ENCODE measurements around the gene WNT5A.
A peak's percentile ranks its signal among the peaks of the same experiment; 100 is the strongest.
"Not testable (repeated sequence)": the region's sequence is repeated elsewhere in the genome, so short reads cannot be mapped to it uniquely, and the experiment has no call there.

WNT5A gene

DNA sequence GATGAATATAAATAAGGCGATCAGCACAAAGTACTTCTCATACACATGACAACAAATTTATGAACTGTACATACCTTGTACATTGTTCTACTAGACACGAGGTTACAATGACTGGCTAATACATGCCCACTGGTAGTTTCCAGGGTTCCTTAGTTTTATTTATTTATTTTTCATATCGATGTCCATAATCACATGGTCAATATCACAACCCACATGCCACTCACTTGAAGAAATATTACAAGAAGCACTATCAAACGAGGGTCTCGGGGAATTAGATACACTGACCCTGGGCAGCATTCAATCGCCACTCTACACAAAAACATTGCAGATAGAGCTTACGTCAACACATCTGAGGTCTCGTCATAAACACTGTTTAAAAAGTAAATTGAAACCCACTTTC lies 21.2 kb upstream of the WNT5A start:
- no peak overlapping the region for H3K4me3 ChIP-seq (ENCODE audit: control insufficient read depth, low read depth, low read length)
- DNase-seq (ENCODE audit: low read depth): no peak
- TF ChIP-seq CTCF (IDR thresholded peaks at IDR 0.05; ENCODE audit: control insufficient read depth, insufficient read depth, low read depth, low read length, missing control alignments): no peak

DNA sequence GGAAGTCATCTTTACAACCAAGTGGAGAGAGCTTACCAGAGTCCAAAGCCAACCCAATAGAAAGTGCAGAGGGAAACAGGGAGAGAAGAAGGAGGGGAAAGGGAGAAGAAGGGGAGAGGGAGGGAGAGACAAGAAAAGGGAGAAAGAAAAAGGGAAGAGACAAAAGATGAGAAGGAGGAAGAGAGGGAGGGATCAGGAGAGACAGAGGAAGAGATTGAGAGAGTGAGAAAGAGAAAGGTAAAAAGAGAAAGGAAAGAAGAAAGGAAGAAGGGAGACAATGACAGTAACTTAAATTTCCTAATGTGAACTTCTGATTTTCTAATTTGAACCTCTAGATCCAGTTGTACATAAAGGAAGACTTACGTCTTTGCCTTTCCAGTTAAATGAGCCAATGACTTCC lies 20.7 kb upstream of the WNT5A start:
- no peak overlapping the region for H3K4me3 ChIP-seq (ENCODE audit: control insufficient read depth, low read depth, low read length)
- no peak for TF ChIP-seq CTCF (IDR thresholded peaks at IDR 0.05; ENCODE audit: control insufficient read depth, insufficient read depth, low read depth, low read length, missing control alignments)

GRCh38 chr3:55505776-55506175 lies 18.7 kb upstream of the WNT5A start:
- no peak for DNase-seq (ENCODE audit: low read depth)

More for the DNA sequence above, 20.7 kb upstream of the WNT5A start:
- DNase-seq (ENCODE audit: low read depth): no peak

GRCh38 chr3:55505102-55505501 lies 18.0 kb upstream of the WNT5A start:
- DNase-seq (ENCODE audit: low read depth); H3K4me3 ChIP-seq (ENCODE audit: control insufficient read depth, low read depth, low read length): not testable (repeated sequence)
- TF ChIP-seq CTCF (IDR thresholded peaks at IDR 0.05; ENCODE audit: control insufficient read depth, insufficient read depth, low read depth, low read length, missing control alignments): peak; percentile 38

More at GRCh38 chr3:55505776-55506175, 18.7 kb upstream of the WNT5A start:
- H3K4me3 ChIP-seq (ENCODE audit: control insufficient read depth, low read depth, low read length): no peak overlapping the region
- no peak for TF ChIP-seq CTCF (IDR thresholded peaks at IDR 0.05; ENCODE audit: control insufficient read depth, insufficient read depth, low read depth, low read length, missing control alignments)

- no peak for TF ChIP-seq CTCF (IDR thresholded peaks at IDR 0.05; ENCODE audit: control insufficient read depth, insufficient read depth, low read depth, low read length, missing control alignments)
- no peak for DNase-seq (ENCODE audit: low read depth)
- no peak overlapping the region for H3K4me3 ChIP-seq (ENCODE audit: control insufficient read depth, low read depth, low read length)
These were observed 14.8 kb upstream of the WNT5A start for GRCh38 chr3:55501905-55502304.

- no peak for TF ChIP-seq CTCF (IDR thresholded peaks at IDR 0.05; ENCODE audit: control insufficient read depth, insufficient read depth, low read depth, low read length, missing control alignments)
- no peak overlapping the region for H3K4me3 ChIP-seq (ENCODE audit: control insufficient read depth, low read depth, low read length)
- no peak for DNase-seq (ENCODE audit: low read depth)
These were observed 13.6 kb upstream of the WNT5A start for GRCh38 chr3:55500555-55501330.
